Amniotic stem cell (primary cell): ENCODE results near the gene EAPP.
"Not testable (repeated sequence)": the region's sequence is repeated elsewhere in the genome, so short reads cannot be mapped to it uniquely, and the experiment has no call there.

Source experiments
- DNase-seq: peaks from one replicate; lab custom pipeline; 2025; lab: John Stamatoyannopoulos, UW

Gene EAPP

DNA sequence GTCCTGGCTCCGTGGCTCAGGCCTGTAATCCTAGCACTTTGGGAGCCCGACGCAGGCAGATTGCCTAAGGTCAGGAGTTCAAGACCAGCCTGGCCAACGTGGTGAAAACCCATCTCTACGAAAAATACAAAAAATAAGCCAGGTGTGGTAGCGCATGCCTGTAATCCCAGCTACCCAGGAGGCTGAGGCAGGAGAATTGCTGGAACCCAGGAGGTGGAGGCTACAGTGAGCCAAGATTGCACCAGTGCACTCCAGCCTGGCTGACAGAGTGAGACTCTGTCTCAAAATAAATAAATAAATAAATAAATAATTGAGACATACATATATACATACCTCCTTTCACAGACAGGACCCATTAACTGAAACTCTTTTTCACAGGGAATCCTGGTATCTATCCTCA lies 1.4 kb downstream of the EAPP start:
- not testable (repeated sequence) for DNase-seq

DNA sequence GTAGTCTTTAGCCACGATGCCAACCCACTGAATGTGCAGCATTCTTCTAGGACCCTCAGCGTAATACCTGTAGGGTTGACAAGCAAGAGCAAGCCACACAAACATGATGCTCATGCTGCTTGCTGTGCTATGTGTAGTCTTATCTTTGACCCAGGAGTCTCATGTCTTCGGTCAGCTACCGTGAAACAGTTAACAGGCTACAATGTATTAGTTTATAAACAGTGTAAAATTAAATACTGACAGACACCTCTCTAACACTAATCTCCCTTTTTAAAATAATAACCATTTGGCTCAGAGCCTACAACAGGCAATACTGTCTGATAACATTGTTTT lies 1.9 kb downstream of the EAPP start:
- no peak for DNase-seq

DNA sequence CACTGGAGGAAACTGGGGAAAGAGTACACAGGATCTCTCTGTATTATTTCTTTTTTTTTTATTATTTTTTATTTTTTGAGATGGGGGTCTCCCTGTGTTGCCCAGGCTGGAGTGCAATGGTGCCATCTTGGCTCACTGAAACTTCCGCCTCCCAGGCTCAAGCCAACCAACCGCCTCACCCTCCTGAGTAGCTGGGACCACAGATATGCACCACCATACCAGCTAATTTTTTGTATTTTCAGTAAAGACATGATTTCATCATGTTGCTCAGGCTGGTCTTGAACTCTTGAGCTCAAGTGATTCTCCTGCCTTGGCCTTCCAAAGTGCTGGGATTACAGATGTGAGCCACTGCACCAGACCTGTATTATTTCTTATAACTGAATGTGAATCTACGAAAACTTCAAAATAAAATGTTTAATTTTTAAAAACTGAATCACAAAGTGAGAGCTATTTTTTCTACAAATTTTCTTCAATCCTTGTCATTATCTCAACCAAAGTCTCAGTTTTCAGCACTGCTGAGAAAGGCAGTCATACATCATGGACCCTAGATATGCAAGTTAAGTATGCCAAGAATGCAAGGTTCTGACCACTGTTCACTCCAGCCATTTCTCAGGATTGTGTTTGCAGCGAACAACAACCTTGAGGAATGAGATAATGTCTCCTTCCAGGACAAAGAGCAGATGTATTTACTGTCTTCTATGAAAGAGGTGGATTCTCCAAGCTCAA lies 2.4 kb downstream of the EAPP start:
- DNase-seq = no peak

DNA sequence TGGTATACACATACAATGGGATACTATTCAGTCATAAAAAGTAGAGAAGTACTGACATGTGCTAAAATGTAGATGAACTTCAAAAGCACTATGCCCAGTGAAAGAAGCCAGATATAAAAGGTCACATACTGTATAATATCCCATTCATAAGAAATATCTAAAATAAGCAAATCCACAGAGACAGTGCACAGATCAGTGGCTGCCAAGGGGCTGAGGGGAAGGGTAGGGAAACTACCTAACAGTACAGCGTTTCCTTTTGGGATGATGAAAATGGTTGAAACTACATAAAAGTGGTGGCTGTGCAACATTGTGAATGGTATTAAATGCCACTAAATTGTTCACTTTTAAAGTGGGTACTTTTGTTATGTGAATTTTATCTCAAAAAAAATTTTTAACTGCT lies 11.9 kb downstream of the EAPP start:
- no peak for DNase-seq

DNA sequence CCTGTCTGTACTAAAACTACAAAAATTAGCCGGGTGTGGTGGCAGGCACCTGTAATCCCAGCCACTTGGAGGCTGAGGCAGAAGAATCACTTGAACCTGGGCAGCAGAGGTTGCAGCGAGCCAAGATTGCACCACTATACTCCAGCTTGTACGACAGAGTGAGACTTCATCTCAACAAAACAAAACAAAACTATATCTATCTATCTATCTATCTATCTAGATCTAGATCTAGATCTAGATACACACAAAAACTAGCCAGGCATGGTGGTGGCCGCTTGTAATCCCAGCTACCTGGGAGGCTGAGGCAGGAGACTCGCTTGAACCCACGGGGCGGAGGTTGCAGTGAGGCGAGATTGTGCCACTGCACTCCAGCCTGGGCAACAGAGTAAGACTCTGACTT lies 15.3 kb downstream of the EAPP start:
- not testable (repeated sequence) for DNase-seq

DNA sequence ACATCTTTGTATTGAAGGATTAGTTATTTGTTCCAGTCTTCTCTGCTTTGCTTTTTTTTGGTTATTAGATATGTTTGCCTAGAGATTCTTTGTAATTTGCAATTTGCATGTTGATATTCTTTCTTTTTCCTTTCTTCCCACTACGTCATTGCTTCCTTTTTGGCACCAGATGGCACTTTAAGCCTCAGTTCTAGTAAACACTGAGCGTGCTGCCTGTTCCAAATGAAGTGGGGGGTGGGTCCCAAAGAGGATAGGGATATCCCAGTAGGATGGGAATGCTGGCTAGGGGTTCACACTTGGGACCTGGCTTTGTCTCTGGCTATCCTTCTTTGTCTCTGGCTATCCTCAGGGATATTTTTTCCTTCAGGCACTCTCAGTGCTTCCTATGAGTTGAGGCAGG lies 17.0 kb downstream of the EAPP start:
- DNase-seq = no peak

DNA sequence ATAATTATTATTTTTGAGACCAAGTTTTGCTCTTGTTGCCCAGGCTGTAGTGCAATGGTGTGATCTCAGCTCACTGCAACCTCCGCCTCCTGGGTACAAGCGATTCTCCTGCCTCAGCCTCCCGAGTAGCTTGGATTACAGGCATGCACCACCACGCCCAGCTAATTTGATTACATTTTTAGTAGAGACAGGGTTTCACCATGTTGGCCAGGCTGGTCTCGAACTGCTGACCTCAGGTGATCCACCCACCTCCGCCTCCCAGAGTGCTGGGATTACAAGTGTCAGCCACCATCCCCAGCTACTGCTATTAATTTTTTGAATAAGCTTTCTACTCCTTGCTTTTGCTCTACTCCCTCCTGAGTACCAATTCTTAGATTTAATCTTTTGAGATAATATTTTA lies 18.4 kb downstream of the EAPP start:
- DNase-seq = not testable (repeated sequence)

DNA sequence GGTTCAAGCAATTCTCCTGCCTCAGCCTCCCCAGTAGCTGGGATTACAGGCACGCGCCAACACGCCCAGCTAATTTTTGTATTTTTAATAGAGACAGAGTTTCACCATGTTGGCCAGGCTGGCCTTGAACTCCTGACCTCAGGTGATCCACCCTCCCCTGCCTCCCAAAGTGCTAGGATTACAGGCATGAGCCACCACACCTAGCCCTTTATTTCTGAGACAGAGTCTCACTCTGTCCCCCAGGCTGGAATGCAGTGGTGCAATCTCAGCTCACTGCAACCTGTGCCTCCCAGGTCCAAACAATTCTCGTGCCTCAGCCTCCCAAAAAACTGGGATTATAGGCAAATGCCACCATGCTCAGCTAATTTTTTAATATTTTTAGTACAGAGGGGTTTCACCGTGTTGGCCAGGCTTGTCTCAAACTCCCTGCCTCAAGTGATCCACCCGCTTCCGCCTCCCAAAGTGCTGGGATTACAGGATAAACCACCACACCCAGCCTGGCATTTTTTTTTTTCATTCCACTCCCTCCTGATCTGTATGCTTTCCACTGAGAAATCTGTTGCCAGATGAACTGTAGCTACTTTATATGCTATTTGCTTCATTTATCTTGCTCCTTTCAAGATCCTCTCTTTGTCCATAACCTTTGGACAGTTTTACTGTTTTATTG lies 19.1 kb downstream of the EAPP start:
- DNase-seq = not testable (repeated sequence)

DNA sequence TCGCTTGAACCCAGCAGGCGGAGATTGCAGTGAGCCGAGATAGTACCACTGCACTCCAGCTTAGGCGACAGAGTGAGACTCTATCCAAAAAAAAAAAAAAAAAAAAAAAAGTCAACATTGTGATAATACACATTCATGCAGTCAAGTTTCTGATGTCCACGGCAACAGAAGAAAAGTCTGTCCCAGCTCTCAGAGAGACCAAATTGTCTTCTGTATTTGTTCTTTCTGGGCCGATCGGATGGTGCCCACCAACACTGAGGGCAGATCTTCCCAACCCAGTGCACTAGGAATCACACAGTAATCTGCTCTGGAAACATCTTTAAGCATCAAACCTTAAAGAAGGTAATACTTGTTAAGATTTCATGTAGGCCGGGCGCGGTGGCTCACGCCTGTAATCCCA lies 31.6 kb downstream of the EAPP start:
- DNase-seq = no peak

DNA sequence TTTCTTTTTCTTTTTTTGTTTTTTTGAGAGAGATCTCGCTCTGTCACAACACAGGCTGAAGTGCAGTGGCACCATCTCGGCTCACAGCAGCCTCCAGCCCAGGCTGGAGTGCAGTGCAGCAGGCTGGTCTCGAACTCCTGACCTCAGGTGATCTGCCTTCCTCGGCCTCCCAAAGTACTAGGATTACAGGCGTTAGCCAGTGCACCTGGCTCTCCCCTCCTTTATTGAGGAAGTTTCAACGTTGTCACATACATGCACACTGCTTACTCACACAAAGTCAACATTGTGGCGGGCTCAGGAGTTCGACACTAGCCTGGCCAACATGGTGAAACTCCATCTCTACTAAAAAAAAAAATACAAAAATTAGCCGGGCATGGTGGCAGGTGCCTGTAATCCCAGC lies 32.0 kb downstream of the EAPP start:
- DNase-seq = no peak

DNA sequence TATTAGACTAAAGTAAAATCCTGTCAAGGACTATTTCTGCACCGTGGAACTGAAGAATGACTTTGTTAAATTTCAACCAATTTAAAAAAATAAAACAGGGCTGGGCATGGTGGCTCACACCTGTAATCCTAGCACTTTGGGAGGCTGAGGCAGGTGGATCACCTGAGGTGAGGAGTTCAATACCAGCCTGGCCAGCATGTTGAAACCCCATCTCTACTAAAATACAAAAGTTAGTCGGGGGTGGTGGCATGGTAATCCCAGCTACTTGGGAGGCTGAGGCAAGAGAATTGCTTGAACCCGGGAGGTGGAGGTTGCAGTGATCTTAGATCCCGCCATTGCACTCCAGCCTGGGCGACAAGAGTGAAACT lies 34.4 kb downstream of the EAPP start:
- not testable (repeated sequence) for DNase-seq

DNA sequence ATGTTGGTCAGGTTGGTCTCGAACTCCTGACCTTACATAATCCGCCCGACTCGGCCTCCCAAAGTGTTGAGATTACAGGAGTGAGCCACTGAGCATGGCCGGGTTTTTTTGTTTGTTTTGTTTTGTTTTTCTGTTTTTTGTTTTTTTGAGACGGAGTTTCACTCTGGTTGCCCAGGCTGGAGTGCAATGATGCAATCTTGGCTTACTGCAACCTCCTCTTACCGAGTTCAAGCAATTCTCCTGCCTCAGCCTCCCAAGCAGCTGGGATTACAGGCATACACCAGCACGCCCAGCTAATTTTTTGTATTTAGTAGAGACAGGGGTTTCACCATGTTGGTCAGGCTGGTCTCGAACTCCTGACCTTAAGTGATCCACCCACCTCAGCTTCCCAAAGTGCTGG lies 35.5 kb downstream of the EAPP start:
- DNase-seq = not testable (repeated sequence)

DNA sequence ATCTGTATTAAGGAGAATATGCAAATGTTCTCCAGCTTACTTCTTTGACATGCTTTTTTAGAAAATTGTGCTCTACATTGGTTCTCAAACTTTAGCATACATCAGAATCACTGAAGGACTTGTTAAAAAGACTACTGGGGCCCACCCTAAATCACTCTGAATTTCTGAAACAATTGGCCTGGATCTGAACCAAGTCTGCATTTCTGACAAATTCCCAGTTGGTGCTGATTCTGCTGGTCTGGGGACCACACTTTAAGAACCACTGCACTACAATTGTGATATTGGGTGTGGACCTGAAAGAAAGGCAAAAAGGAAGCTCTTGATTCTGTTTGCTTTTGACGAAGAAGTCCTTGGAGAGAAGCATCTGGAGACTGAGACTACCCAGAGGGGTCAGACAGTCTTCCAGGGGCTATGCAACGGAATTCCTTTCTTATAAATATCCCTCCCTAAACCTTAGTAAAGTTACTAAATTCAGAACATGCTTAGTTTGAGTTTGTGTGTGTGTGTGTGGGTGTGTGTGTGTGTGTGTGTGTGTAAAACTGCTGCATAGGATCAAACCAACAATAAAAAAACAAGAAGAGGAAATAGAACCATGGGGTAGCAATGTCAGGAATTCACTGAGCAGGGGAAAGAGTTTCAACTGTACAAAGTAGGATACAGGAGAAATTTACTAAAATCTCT lies 36.8 kb downstream of the EAPP start:
- DNase-seq = no peak

DNA sequence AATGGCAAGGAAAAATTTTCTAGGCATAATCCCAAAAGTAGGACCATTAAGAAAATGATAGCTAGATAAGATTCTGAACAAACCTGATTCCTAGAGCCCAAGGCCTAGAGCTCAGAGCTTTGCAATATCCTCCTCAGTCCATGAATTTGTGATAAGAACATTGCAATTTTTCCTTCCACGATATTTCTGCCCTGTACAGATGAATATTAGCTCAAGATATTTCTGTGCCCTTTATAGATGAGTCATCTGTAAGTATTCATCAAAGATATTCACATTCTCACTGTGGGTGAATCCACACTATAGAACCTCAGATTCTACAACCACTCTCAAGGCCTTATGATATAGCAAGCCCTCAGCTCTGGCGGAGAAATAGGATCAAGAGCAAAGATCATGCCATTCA lies 37.5 kb downstream of the EAPP start:
- no peak for DNase-seq

DNA sequence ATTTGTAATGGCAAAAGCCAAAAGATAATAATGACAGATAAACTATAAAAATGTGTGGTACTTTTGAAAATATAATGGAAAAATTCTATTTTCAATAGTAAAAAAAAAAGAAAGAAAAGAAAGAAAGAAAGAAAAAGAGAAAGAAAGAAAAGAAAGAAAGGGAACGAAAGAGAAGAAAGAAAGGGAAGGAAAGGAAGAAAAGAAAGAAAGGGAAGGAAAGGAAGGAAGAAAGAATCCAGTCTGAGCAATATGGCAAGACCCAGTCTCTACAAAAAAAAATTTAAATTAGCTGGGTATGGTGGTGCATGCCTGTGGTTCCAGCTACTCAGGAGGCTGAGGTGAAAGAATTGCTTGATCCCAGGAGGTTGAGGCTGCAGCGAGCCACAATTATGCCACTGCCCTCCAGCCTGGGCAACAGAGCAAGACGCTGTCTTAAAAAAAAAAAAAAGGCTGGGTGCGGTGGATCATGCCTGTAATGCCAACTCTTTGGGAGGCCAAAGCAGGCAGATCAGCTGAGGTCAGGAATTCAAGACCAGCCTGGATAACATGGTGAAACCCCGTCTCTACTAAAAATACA lies 38.4 kb downstream of the EAPP start:
- no peak for DNase-seq

DNA sequence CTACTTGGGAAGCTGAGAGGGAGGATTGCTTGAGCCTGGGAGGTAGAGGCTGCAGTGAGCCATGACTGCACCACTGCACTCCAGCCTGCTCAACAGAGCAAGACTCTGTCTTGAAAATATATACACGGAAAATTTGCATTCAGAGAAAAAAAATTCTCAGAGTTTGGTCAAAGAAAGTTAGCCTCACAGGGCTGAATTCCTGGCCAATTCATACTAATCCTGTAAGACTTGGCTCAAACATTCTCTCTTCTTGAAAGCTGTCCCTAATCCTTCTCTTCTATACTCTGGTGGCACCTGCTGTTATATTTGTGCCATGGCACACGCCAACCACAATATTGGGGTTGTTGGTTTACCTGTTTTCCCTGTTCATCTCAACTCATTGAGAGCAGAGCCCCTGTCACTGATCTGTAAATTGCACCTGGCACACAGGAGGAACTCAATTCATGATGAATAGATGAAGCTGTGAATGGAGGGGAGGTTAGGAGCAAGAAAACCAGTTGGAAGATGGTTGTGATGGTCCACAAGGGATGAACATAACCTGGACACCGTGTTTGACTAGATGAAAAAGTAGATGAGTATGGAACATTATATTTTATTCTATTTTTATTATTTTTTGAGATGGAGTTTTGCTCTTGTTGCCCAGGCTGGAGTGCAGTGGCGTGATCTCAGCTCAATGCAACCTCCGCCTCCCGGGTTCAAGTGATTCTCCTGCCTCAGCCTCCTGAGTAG lies 40.7 kb downstream of the EAPP start:
- DNase-seq = no peak

DNA sequence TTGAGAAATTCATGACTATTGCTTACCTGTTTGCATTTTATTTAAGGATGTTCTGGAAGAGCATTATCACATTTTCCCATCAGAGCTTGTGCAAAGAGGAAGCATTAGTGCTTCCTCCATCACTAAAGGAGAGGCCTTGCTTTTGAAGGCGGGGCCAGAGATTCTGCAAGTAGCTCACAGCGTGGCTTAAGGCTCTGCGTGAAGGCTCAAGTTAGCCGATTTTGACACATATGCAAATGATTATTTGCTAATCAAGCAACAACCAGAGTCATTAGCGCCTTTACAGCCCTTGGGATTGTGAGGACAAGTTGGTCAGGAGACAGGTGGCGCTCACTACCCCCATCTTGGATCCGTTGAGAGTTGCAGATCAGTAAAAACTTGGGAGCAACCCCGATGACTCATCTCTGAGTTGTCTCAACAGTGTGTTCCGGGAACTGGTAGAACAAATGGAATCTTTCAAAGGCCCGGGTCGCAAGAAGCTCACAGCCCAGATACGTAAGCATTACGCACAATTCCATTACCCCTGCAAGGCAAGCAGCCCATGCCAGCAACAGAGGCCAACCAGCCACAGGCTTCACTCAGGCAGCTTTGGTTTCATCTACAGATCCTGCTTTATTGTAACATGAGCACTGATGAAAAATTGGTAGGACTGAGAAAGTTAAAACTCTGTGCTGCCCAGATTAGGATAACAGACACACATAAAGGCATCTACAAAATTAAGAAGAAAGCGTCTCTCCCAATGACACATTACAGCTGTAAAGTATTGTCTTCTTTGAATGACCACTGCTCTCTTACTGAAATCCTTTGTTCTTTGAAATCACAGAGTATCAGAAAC lies 42.6 kb downstream of the EAPP start:
- peak; percentile 87 for DNase-seq

DNA sequence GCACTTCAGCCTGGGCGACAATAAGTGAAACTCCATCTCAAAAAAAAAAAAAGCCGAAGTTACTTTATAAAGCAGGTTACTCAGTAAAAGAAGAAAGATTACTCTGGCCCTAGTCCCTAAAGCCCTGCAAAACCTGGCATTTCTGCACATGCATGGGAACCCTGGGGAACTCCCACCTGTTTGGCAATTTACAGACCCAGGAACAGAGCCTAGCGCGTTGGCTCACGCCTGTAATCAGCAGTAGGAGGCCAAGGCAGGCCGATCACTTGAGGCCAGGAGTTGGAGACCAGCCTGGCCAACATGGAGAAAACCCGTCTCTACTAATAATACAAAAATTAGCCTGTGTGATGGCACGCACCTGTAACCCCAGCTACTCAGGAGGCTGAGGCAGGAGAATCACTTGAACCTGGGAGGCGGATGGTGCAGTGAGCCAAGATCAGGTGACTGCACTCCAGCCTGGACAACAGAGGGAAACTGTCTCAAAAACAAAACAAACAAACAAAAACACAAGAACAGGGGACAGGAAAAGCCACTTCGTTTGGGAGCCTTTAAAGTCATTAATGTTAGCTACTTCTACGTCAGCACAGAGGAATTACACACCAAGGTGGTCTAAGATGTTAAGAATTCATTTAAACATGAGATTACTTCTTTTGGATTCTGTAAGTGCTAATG lies 43.4 kb downstream of the EAPP start:
- no peak for DNase-seq

DNA sequence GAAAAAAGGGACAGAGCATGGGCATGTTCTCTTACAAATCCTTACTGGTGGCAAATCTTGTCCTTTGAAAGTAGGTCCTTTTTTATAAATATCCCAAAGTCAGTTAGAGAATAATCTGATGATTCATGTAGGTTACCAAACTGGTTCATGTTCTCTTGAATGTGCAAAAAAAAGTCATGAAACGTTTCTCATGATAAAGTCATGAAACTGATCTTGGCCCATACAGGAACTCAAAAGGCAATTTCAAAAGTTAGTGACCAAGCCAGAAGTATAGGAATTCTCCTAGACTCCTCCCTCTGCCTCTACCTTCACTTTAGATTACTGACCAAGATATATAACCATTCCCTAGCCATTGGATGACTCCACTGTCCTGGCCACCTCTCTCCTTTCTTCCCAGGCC lies 50.2 kb downstream of the EAPP start:
- no peak for DNase-seq

DNA sequence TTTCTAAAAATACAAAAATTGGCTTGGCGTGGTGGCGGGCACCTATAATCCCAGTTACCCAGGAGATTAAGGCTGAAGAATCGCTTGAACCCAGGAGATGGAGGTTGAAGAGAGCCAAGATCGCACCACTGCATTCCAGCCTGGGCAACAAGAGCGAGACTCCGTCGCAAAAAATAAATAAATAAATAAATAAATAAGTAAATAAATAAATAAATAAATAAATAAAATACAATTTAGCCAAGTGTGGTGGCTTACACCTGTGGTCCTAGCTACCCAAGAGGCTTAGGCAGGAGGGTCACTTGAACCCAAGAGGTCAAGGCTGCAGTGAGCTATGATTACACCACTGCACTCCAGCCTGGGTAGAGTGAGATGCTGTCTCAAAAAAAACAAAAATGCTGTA lies 51.0 kb downstream of the EAPP start:
- no peak for DNase-seq

DNA sequence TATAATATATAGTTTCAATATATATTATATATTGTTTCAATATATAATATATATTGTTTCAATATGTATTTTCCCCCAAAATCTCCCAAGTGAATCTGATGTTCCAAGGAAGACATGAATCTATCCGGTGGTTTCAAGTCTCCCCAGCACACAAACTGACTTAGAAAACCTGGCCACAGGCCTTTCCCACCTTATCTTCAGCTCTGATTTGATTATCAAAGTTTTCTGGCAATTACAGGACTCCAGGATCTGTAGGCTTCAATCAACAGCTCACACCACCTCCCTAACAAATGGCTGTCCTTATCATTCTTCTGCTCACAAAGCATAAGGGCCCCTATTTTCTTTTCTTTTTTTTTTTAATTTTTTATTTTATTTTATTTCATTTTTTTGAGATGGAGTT lies 54.8 kb downstream of the EAPP start:
- no peak for DNase-seq
